GM23338 (cell line): ENCODE measurements around the gene NKX3-2. TPM values are rescaled to one million over a fixed set of nuclear protein-coding genes. Genes with fewer than 3 reads are reported as not detected.

Experiments used
- ATAC-seq: fragments of 200-7000 bp; cut with Tn5 transposase; 3 replicates; pipeline ENCODE4 v1.9.1; 2020
- DNase-seq: peaks from one replicate; pipeline ENCODE4 v3.0.0-alpha.2; 2015; ENCODE audit warnings: low spot score
- H2AFZ ChIP-seq: fragments of 200-600 bp; sonication (generic); 2 replicates; pipeline ENCODE4 v1.8.0; 2016; ENCODE audit warnings: antibody characterized with exemption, mild to moderate bottlenecking, moderate library complexity
- H3F3A ChIP-seq: fragments of 200-600 bp; sonication (generic); replicated peaks from 2 replicates; pipeline ENCODE4 v1.8.0; 2017; ENCODE audit warnings: antibody characterized with exemption, mixed run types, low read depth
- H3K27ac ChIP-seq: fragments of 200-600 bp; sonication (generic); 2 replicates; pipeline ENCODE4 v1.6.1; 2016; ENCODE audit warnings: low read depth
- H3K27me3 ChIP-seq: fragments of 200-600 bp; sonication (generic); 2 replicates; pipeline ENCODE4 v1.8.0; 2016; ENCODE audit warnings: mild to moderate bottlenecking, mixed run types, moderate library complexity; ENCODE audit not compliant: insufficient read depth
- H3K36me3 ChIP-seq: fragments of 200-600 bp; sonication (generic); 2 replicates; pipeline ENCODE4 v1.8.0; 2016; ENCODE audit warnings: mild to moderate bottlenecking; ENCODE audit not compliant: insufficient read depth
- H3K4me1 ChIP-seq: fragments of 200-600 bp; sonication (generic); 2 replicates; pipeline ENCODE4 v1.8.0; 2016; ENCODE audit warnings: mild to moderate bottlenecking, moderate library complexity; ENCODE audit not compliant: insufficient read depth
- H3K4me2 ChIP-seq: fragments of 200-600 bp; sonication (generic); 2 replicates; pipeline ENCODE4 v1.7.1; 2017; ENCODE audit warnings: mixed run types
- H3K4me3 ChIP-seq: fragments of 200-600 bp; sonication (generic); 2 replicates; pipeline ENCODE4 v1.6.1; 2016; ENCODE audit warnings: mixed run types
- H3K79me2 ChIP-seq: fragments of 200-600 bp; sonication (generic); replicated peaks from 2 replicates; pipeline ENCODE4 v1.8.0; 2017; ENCODE audit warnings: mild to moderate bottlenecking; ENCODE audit not compliant: insufficient read depth
- H3K9me2 ChIP-seq: fragments of 200-600 bp; sonication (generic); 2 replicates; pipeline ENCODE4 v1.8.0; 2017; ENCODE audit not compliant: insufficient read depth
- H4K20me1 ChIP-seq: fragments of 200-600 bp; sonication (generic); replicated peaks from 2 replicates; pipeline ENCODE4 v1.8.0; 2017; ENCODE audit warnings: mild to moderate bottlenecking; ENCODE audit not compliant: insufficient read depth
- H3K27ac Mint-ChIP-seq: 2 replicates; pipeline ENCODE4 v1.8.0; 2020; ENCODE audit warnings: inconsistent platforms, mild to moderate bottlenecking, moderate library complexity, mixed read lengths
- H3K27me3 Mint-ChIP-seq: 3 replicates; pipeline ENCODE4 v1.8.0; 2022; ENCODE audit warnings: low read depth, mild to moderate bottlenecking, moderate library complexity, mixed read lengths, inconsistent platforms; ENCODE audit not compliant: insufficient read depth, poor library complexity
- H3K36me3 Mint-ChIP-seq: 3 replicates; pipeline ENCODE4 v1.8.0; 2021; ENCODE audit warnings: low read depth, mild to moderate bottlenecking, inconsistent platforms, moderate library complexity, mixed read lengths
- H3K4me1 Mint-ChIP-seq: 3 replicates; pipeline ENCODE4 v1.8.0; 2020; ENCODE audit warnings: mild to moderate bottlenecking, inconsistent platforms, mixed read lengths
- H3K4me3 Mint-ChIP-seq: 3 replicates; pipeline ENCODE4 v1.8.0; 2021; ENCODE audit warnings: moderate library complexity, mild to moderate bottlenecking, inconsistent platforms, mixed read lengths
- H3K9me3 Mint-ChIP-seq: 3 replicates; pipeline ENCODE4 v1.8.0; 2020; ENCODE audit warnings: moderate library complexity, mild to moderate bottlenecking, inconsistent platforms, mixed read lengths
- CREB1 ChIP-seq: fragments of 250-450 bp; sonication (Bioruptor Pico); IDR thresholded peaks from 2 replicates; pipeline ENCODE4 v1.5.0; 2020; ENCODE audit warnings: low read depth, mild to moderate bottlenecking, moderate library complexity
- CTCF ChIP-seq, 2 experiments: fragments of 200-600 bp in 1 of 2; sonication (generic) in 1 of 2; conservative IDR thresholded peaks; 2 replicates each; pipeline versions ENCODE4 v1.5.1 to v1.6.1; 2016 to 2017; ENCODE audit warnings: antibody characterized with exemption in 2 of 2, low read depth in 2 of 2, mild to moderate bottlenecking in 2 of 2, moderate library complexity in 1 of 2
- EZH2 ChIP-seq: fragments of 200-600 bp; sonication (generic); IDR thresholded peaks from one replicate; pipeline ENCODE4 v1.8.0; 2017; ENCODE audit warnings: antibody characterized with exemption, mild to moderate bottlenecking, low read depth; ENCODE audit not compliant: unreplicated experiment
- EZH2phosphoT487 ChIP-seq: fragments of 200-600 bp; sonication (generic); IDR thresholded peaks from one replicate; pipeline ENCODE4 v1.8.1; 2018; ENCODE audit warnings: antibody characterized with exemption; ENCODE audit not compliant: unreplicated experiment
- JUNB ChIP-seq: IDR thresholded peaks from one replicate; pipeline ENCODE4 v1.6.1; 2016; ENCODE audit warnings: antibody characterized with exemption; ENCODE audit not compliant: unreplicated experiment
- NANOG ChIP-seq: IDR thresholded peaks from 2 replicates; pipeline ENCODE4 v1.6.1; 2016; ENCODE audit warnings: antibody characterized with exemption, borderline replicate concordance
- POLR2AphosphoS5 ChIP-seq: IDR thresholded peaks from 2 replicates; pipeline ENCODE4 v1.6.1; 2016; ENCODE audit warnings: antibody characterized with exemption, low read depth
- STAT1 ChIP-seq: IDR thresholded peaks from one replicate; pipeline ENCODE4 v1.6.1; 2016; ENCODE audit warnings: antibody characterized with exemption; ENCODE audit not compliant: unreplicated experiment
- ZNF114 ChIP-seq: fragments of 250-450 bp; sonication (Bioruptor Pico); IDR thresholded peaks from 2 replicates; pipeline ENCODE4 v1.5.0; 2020; ENCODE audit warnings: mild to moderate bottlenecking, moderate library complexity
- ZNF331 ChIP-seq: fragments of 250-450 bp; sonication (Bioruptor Pico); IDR thresholded peaks from 2 replicates; pipeline ENCODE4 v1.5.0; 2020; ENCODE audit warnings: low read depth, mild to moderate bottlenecking, moderate library complexity
- polyA plus RNA-seq: library from polyadenylated mRNA; unstranded; fragments of >200 nt; fragmentation: Nextera tagmentation; extraction: Ambion mirVana; gene quantifications from 2 replicates; pipeline ENCODE4 v1.2.1, GENCODE V29; 2016
- total RNA-seq: library from RNA; depleted of rRNA; stranded (reverse); fragments of >200 nt; shearing (Covaris generic); gene quantifications from 2 replicates; pipeline ENCODE4 v1.2.3, GENCODE V29; 2014
- TF ChIP-seq, protein P1 (sequence below): IDR thresholded peaks from one replicate; pipeline ENCODE4 v1.6.1; 2018; ENCODE audit warnings: antibody characterized with exemption; ENCODE audit not compliant: unreplicated experiment
- TF ChIP-seq, protein P2 (sequence below): IDR thresholded peaks from 2 replicates; pipeline ENCODE4 v1.6.1; 2016; ENCODE audit warnings: antibody characterized with exemption
- TF ChIP-seq, protein P3 (sequence below): fragments of 250-450 bp; sonication (Bioruptor Pico); IDR thresholded peaks from 2 replicates; pipeline ENCODE4 v1.5.0; 2020; ENCODE audit warnings: mild to moderate bottlenecking, moderate library complexity

Gene NKX3-2
- total and polyA plus RNA-seq, 2 experiments from 2014 or later = 0.14 TPM; not detected in 1

GRCh38 chr4:13561673-13562072, 17.4 kb upstream of the NKX3-2 start:
- H2AFZ ChIP-seq = no peak overlapping the region
- Mint-ChIP-seq H3K4me1 (no peaks in the 10 kb centered on the region), H3K4me3 (no peak overlapping the region), H3K9me3 (no peaks in the 10 kb centered on the region), H3K36me3 (no peaks in the 10 kb centered on the region), H3K27ac (no peak overlapping the region), H3K27me3 (peaks cover 1% of the 10 kb centered on the region)
- ATAC-seq (no peak), DNase-seq (no peak)
- no peaks in the 10 kb centered on the region for H4K20me1 ChIP-seq
- H3K9me2 ChIP-seq = no peaks in the 10 kb centered on the region; the same call in 1 of the 2 replicates
- H3K4me3 ChIP-seq = no peak overlapping the region
- H3K36me3 ChIP-seq = no peaks in the 10 kb centered on the region
- no peak overlapping the region for H3K27ac ChIP-seq
- H3K27me3 ChIP-seq = no peaks in the 10 kb centered on the region
- H3K4me1 ChIP-seq = no peaks in the 10 kb centered on the region
- no peak overlapping the region for H3K4me2 ChIP-seq
- H3K79me2 ChIP-seq = no peaks in the 10 kb centered on the region
- TF ChIP-seq, protein P1, sequence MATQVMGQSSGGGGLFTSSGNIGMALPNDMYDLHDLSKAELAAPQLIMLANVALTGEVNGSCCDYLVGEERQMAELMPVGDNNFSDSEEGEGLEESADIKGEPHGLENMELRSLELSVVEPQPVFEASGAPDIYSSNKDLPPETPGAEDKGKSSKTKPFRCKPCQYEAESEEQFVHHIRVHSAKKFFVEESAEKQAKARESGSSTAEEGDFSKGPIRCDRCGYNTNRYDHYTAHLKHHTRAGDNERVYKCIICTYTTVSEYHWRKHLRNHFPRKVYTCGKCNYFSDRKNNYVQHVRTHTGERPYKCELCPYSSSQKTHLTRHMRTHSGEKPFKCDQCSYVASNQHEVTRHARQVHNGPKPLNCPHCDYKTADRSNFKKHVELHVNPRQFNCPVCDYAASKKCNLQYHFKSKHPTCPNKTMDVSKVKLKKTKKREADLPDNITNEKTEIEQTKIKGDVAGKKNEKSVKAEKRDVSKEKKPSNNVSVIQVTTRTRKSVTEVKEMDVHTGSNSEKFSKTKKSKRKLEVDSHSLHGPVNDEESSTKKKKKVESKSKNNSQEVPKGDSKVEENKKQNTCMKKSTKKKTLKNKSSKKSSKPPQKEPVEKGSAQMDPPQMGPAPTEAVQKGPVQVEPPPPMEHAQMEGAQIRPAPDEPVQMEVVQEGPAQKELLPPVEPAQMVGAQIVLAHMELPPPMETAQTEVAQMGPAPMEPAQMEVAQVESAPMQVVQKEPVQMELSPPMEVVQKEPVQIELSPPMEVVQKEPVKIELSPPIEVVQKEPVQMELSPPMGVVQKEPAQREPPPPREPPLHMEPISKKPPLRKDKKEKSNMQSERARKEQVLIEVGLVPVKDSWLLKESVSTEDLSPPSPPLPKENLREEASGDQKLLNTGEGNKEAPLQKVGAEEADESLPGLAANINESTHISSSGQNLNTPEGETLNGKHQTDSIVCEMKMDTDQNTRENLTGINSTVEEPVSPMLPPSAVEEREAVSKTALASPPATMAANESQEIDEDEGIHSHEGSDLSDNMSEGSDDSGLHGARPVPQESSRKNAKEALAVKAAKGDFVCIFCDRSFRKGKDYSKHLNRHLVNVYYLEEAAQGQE = no peak
- TF ChIP-seq, protein P2, sequence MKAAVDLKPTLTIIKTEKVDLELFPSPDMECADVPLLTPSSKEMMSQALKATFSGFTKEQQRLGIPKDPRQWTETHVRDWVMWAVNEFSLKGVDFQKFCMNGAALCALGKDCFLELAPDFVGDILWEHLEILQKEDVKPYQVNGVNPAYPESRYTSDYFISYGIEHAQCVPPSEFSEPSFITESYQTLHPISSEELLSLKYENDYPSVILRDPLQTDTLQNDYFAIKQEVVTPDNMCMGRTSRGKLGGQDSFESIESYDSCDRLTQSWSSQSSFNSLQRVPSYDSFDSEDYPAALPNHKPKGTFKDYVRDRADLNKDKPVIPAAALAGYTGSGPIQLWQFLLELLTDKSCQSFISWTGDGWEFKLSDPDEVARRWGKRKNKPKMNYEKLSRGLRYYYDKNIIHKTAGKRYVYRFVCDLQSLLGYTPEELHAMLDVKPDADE = no peak
- TF ChIP-seq JUNB (no peak), NANOG (no peak), POLR2AphosphoS5 (no peak), STAT1 (no peak), ZNF331 (no peak), CREB1 (no peak), CTCF (conservative IDR thresholded peaks at IDR 0.05; ENCODE audit: low read depth in 2 of 2) (no peak), EZH2phosphoT487 (no peak), EZH2 (no peak), ZNF114 (CRISPR knock-in tag) (no peak)
- TF ChIP-seq, protein P3, sequence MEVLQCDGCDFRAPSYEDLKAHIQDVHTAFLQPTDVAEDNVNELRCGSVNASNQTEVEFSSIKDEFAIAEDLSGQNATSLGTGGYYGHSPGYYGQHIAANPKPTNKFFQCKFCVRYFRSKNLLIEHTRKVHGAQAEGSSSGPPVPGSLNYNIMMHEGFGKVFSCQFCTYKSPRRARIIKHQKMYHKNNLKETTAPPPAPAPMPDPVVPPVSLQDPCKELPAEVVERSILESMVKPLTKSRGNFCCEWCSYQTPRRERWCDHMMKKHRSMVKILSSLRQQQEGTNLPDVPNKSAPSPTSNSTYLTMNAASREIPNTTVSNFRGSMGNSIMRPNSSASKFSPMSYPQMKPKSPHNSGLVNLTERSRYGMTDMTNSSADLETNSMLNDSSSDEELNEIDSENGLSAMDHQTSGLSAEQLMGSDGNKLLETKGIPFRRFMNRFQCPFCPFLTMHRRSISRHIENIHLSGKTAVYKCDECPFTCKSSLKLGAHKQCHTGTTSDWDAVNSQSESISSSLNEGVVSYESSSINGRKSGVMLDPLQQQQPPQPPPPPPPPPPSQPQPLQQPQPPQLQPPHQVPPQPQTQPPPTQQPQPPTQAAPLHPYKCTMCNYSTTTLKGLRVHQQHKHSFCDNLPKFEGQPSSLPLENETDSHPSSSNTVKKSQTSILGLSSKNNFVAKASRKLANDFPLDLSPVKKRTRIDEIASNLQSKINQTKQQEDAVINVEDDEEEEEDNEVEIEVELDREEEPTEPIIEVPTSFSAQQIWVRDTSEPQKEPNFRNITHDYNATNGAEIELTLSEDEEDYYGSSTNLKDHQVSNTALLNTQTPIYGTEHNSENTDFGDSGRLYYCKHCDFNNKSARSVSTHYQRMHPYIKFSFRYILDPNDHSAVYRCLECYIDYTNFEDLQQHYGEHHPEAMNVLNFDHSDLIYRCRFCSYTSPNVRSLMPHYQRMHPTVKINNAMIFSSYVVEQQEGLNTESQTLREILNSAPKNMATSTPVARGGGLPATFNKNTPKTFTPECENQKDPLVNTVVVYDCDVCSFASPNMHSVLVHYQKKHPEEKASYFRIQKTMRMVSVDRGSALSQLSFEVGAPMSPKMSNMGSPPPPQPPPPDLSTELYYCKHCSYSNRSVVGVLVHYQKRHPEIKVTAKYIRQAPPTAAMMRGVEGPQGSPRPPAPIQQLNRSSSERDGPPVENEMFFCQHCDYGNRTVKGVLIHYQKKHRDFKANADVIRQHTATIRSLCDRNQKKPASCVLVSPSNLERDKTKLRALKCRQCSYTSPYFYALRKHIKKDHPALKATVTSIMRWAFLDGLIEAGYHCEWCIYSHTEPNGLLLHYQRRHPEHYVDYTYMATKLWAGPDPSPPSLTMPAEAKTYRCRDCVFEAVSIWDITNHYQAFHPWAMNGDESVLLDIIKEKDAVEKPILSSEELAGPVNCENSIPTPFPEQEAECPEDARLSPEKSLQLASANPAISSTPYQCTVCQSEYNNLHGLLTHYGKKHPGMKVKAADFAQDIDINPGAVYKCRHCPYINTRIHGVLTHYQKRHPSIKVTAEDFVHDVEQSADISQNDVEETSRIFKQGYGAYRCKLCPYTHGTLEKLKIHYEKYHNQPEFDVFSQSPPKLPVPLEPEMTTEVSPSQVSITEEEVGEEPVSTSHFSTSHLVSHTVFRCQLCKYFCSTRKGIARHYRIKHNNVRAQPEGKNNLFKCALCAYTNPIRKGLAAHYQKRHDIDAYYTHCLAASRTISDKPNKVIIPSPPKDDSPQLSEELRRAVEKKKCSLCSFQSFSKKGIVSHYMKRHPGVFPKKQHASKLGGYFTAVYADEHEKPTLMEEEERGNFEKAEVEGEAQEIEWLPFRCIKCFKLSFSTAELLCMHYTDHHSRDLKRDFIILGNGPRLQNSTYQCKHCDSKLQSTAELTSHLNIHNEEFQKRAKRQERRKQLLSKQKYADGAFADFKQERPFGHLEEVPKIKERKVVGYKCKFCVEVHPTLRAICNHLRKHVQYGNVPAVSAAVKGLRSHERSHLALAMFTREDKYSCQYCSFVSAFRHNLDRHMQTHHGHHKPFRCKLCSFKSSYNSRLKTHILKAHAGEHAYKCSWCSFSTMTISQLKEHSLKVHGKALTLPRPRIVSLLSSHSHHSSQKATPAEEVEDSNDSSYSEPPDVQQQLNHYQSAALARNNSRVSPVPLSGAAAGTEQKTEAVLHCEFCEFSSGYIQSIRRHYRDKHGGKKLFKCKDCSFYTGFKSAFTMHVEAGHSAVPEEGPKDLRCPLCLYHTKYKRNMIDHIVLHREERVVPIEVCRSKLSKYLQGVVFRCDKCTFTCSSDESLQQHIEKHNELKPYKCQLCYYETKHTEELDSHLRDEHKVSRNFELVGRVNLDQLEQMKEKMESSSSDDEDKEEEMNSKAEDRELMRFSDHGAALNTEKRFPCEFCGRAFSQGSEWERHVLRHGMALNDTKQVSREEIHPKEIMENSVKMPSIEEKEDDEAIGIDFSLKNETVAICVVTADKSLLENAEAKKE (CRISPR knock-in tag) = no peak
- no peaks in the 10 kb centered on the region for H3F3A ChIP-seq
